SU-DHL-6 (cell line): ENCODE results near the gene PAPSS1.

Source experiments
- CTCF ChIP-seq: fragments of 200-600 bp; sonication (generic); IDR thresholded peaks from one replicate; pipeline ENCODE4 v1.5.1; 2017; ENCODE audit warnings: antibody characterized with exemption, mild to moderate bottlenecking, low read length, moderate library complexity; ENCODE audit not compliant: insufficient read depth, poor library complexity, severe bottlenecking
- EZH2phosphoT487 ChIP-seq: fragments of 200-600 bp; sonication (generic), shearing (Covaris generic); conservative IDR thresholded peaks from 2 replicates; pipeline ENCODE4 v1.6.1; 2018; ENCODE audit warnings: mild to moderate bottlenecking, antibody characterized with exemption, low read length, moderate library complexity, mixed read lengths

GRCh38 chr4:107755841-107756356 lies 35.9 kb upstream of the PAPSS1 start:
- TF ChIP-seq CTCF, result no peak
- TF ChIP-seq EZH2phosphoT487, result no peak
